ENCODE results near the gene ZNF865.

ZNF865 gene

GRCh38 chr19:55663846-55664536, 58.5 kb downstream of the ZNF865 start:
- DNase-seq, result no peak

GRCh38 chr19:55666343-55667005, 61.0 kb downstream of the ZNF865 start:
- DNase-seq, result no peak
